IPS-20b (cell line): ENCODE results near the gene IAH1.

Experiments
- H3K27ac ChIP-seq: one replicate; pipeline ENCODE4 v1.5.1; 2013; ENCODE audit warnings: low read length
- H3K27me3 ChIP-seq: 2 replicates; pipeline ENCODE4 v1.6.1; 2013; ENCODE audit warnings: mild to moderate bottlenecking, low read length, inconsistent platforms; ENCODE audit not compliant: insufficient read depth
- H3K36me3 ChIP-seq: 2 replicates; pipeline ENCODE4 v1.6.1; 2013; ENCODE audit warnings: low read depth, mild to moderate bottlenecking, inconsistent platforms, low read length, moderate library complexity; ENCODE audit not compliant: insufficient read depth
- H3K4me1 ChIP-seq: 2 replicates; pipeline ENCODE4 v1.6.1; 2013; ENCODE audit warnings: mild to moderate bottlenecking, control low read depth, inconsistent platforms, low read length, moderate library complexity; ENCODE audit not compliant: insufficient read depth
- H3K4me3 ChIP-seq: 2 replicates; pipeline ENCODE4 v1.5.1; 2013; ENCODE audit warnings: mild to moderate bottlenecking, low read length, inconsistent platforms
- H3K9ac ChIP-seq: 2 replicates; pipeline ENCODE4 v1.6.1; 2013; ENCODE audit warnings: low read depth, mild to moderate bottlenecking, inconsistent platforms, low read length, moderate library complexity
- H3K9me3 ChIP-seq: 2 replicates; pipeline ENCODE4 v1.6.1; 2013; ENCODE audit warnings: mild to moderate bottlenecking, low read depth, low read length, inconsistent platforms; ENCODE audit not compliant: insufficient read depth

IAH1 gene

DNA sequence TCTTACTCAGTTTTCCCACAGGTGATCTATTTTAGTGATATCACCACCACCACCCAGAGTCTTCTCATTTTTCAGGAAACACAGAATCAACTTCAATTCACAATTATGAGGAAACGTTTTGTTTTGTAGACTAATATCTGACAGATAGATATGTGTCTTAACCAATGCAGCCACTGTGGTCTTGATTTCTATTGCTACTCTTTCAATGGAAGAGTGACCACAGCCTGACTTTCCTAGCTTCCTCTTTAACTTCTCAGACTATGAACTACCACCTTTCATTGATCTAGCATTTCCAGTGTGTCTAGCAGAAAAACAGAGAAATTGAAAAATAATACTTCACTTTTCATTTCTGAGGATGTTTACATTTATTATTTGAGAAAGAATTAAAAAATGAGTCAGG lies 60.8 kb downstream of the IAH1 start:
- Histone ChIP-seq H3K36me3 (peaks cover 19% of the 10 kb centered on the region), H3K27ac (no peak overlapping the region), H3K4me1 (no peaks in the 10 kb centered on the region), H3K9me3 (no peaks in the 10 kb centered on the region), H3K4me3 (no peak overlapping the region), H3K9ac (no peak overlapping the region), H3K27me3 (no peaks in the 10 kb centered on the region)

DNA sequence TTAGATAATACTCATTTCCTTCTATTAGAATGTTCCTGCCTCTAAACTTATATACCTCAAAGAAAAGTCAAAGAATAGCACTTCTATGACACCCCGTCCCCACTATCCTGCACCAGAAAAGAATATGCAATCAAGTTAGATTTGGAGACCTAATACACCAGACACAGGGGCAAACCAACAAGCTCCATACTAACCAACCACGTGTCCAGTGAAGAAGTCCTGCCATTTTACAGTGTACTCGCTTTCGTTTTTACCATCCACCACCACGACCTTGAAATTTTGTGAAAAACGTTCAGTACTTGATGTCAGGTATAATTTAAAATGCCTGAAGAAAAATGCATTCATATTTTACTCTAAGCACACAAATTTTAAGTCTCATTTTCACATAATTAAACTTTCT lies 62.2 kb downstream of the IAH1 start:
- Histone ChIP-seq H3K27me3 (no peaks in the 10 kb centered on the region), H3K27ac (no peak overlapping the region), H3K4me1 (no peaks in the 10 kb centered on the region), H3K4me3 (no peak overlapping the region), H3K9ac (no peak overlapping the region), H3K9me3 (no peaks in the 10 kb centered on the region), H3K36me3 (peaks cover 14% of the 10 kb centered on the region)

DNA sequence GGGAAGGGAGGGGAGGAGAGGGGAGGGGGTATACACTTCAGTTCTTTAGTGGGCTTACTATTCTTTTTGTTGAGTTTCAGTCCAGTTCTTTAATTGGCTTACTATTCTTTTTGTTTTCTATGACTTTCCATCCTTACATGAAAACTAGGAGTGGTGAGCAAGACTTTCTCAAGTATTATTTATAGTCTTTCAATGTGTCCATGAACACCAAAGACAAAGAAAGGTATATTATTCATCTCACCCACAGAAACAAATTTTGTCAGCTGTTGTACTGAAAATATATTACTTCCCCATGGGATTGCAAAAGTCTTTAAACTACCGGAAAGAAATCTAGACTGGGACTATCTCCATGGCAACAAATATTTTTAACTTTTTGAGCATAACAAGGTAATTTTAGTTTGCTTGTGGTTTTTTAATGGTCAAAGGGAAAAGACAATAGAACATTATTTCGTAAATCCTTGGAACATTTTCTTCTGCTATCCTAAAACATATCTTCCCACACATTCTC lies 63.7 kb downstream of the IAH1 start:
- Histone ChIP-seq H3K4me3 (no peak overlapping the region), H3K9ac (no peak overlapping the region), H3K4me1 (no peaks in the 10 kb centered on the region), H3K36me3 (peaks cover 14% of the 10 kb centered on the region), H3K27me3 (no peaks in the 10 kb centered on the region), H3K27ac (no peak overlapping the region), H3K9me3 (no peaks in the 10 kb centered on the region)
